Activated naive CD4-positive, alpha-beta T cell treated with anti-CD3 and anti-CD28 coated beads, Interleukin-2, amount 50 U/mL, for 72 hours (primary cell): ENCODE data around the gene PPEF1. TPM values are rescaled to one million over a fixed set of nuclear protein-coding genes. Genes with fewer than 3 reads are reported as not detected.

Experiments used
- ATAC-seq, 2 donors: fragments of 150-1000 bp; cut with Tn5 transposase; 2 replicates each; pipeline ENCODE4 v1.10.0; 2021; ENCODE audit warnings: mild to moderate bottlenecking in 2 of 2, moderate library complexity in 2 of 2
- DNase-seq, 2 donors: peaks; one replicate each; pipeline ENCODE4 v3.0.0; 2021 to 2022; ENCODE audit warnings: low spot score in 2 of 2
- H3K27ac Mint-ChIP-seq, 2 donors: one replicate each; pipeline ENCODE4 v1.8.0; 2022; ENCODE audit warnings: mild to moderate bottlenecking in 2 of 2, mixed read lengths in 2 of 2
- H3K36me3 Mint-ChIP-seq, 2 donors: one replicate each; pipeline ENCODE4 v1.8.0; 2022; ENCODE audit warnings: mixed read lengths in 2 of 2
- H3K9me3 Mint-ChIP-seq, 2 donors: one replicate each; pipeline ENCODE4 v1.8.0; 2022; ENCODE audit warnings: mixed read lengths in 2 of 2
- total RNA-seq, 2 donors: library from RNA; stranded (reverse); gene quantifications; one replicate each; pipeline ENCODE4 v1.2.3, GENCODE V29; 2022

PPEF1 gene, protein sequence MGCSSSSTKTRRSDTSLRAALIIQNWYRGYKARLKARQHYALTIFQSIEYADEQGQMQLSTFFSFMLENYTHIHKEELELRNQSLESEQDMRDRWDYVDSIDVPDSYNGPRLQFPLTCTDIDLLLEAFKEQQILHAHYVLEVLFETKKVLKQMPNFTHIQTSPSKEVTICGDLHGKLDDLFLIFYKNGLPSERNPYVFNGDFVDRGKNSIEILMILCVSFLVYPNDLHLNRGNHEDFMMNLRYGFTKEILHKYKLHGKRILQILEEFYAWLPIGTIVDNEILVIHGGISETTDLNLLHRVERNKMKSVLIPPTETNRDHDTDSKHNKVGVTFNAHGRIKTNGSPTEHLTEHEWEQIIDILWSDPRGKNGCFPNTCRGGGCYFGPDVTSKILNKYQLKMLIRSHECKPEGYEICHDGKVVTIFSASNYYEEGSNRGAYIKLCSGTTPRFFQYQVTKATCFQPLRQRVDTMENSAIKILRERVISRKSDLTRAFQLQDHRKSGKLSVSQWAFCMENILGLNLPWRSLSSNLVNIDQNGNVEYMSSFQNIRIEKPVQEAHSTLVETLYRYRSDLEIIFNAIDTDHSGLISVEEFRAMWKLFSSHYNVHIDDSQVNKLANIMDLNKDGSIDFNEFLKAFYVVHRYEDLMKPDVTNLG
- not detected for total RNA-seq

DNA sequence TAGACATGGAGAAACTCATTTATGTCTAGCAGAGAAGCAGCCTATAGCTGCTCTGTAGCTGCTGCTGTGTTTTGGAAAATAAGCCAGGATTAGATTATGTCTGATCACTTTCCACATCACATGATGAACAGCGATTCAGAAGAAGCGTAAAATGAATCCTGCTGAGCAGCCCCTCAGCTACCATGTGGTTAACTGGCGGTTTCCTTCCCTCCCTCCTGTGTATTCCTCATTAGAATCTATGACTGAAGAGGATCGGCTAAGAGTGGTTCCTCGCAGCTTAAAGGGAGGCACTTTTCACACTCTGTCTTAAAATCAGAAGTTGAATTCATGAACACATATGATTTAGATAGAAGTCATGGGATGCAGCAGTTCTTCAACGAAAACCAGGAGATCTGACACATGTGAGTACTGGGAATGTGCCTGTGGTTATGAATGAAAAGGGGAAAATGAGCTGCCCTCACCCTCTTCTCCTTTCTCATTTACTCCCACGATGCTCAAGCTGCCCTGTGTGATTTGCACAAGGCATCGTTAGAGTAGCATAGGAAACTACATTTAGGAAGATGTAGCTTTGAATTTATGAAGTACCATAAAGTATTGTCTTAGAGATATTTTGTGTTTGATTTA, at the start of gene PPEF1:
TSS of gene PPEF1 (plus strand) at position 220 of the 624 bp plus-strand sequence. CDS start at position 356, 136 bp downstream.
- Mint-ChIP-seq H3K9me3 (no peaks in the 10 kb centered on the region), H3K27ac (no peak within 1 kb of the TSS), H3K36me3 (no peaks in the 10 kb centered on the region)
- DNase-seq (no peak), ATAC-seq (no peak)

DNA sequence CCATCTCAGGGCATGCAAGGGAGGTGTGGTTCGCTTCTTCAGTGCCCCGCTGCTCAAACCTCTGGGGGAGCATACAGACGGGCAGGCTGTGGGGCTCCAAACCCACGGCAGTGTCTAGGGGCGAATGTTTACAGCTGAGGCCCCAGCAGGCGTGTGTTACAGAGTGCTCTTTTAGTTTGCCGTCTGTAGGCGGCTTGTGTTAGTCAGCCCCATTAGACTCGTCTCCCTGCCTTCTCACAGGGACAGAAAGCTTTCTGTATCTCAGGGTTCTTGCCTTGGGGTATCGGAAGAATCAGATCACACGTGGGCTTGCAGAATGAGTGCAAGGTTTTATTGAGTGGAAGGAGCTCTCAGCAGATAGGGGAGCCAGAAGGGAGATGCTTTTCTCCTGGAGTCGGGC, 46.2 kb upstream of the PPEF1 start:
- DNase-seq (no peak), ATAC-seq (no peak)
- H3K27ac Mint-ChIP-seq: no peak overlapping the region
- no peaks in the 10 kb centered on the region for H3K36me3 Mint-ChIP-seq
- no peaks in the 10 kb centered on the region for H3K9me3 Mint-ChIP-seq

DNA sequence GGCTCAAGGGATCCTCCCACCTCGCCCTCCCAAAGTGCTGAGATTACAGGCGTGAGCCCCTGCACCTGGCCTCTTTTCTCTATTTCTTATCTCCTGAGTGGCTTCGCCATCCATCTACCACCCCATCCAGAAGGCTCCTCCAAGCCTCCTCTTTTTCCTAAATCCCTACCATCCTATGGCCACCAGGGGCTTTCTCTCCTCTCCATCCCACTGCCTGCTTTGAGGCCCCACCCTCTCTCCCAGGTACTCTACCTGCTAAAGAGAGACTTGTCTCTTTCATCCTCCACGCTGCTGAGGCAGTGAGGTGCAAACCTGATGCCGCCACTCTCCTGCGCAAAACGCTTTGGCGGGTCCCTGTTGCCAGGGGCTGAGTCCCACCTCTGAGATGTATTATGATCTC, 42.5 kb upstream of the PPEF1 start:
- no peaks in the 10 kb centered on the region for H3K9me3 Mint-ChIP-seq
- no peak for ATAC-seq
- no peak overlapping the region for H3K27ac Mint-ChIP-seq
- DNase-seq: no peak
- no peaks in the 10 kb centered on the region for H3K36me3 Mint-ChIP-seq

DNA sequence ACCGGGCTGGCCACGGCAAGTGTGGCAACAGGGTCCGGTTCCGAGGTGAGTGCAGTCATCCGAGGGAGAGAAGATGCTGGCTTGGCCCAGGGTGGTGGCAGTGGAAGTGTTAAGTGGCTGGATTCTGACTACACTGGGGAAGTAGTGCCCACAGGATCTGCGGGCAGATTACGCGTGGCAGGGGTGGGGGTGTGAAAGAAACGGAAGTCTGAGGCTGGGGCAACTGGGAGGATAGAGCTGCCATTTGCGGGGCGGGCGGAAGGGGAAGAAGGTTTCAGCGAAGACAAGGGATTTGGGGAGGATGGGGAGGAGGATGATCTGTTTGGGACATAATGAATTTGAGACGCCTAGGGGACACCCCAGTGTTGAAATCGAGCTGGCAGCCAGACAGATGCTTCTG, 40.8 kb upstream of the PPEF1 start:
- H3K27ac Mint-ChIP-seq: no peak overlapping the region
- H3K36me3 Mint-ChIP-seq: no peaks in the 10 kb centered on the region
- ATAC-seq (no peak), DNase-seq (no peak)
- no peaks in the 10 kb centered on the region for H3K9me3 Mint-ChIP-seq

DNA sequence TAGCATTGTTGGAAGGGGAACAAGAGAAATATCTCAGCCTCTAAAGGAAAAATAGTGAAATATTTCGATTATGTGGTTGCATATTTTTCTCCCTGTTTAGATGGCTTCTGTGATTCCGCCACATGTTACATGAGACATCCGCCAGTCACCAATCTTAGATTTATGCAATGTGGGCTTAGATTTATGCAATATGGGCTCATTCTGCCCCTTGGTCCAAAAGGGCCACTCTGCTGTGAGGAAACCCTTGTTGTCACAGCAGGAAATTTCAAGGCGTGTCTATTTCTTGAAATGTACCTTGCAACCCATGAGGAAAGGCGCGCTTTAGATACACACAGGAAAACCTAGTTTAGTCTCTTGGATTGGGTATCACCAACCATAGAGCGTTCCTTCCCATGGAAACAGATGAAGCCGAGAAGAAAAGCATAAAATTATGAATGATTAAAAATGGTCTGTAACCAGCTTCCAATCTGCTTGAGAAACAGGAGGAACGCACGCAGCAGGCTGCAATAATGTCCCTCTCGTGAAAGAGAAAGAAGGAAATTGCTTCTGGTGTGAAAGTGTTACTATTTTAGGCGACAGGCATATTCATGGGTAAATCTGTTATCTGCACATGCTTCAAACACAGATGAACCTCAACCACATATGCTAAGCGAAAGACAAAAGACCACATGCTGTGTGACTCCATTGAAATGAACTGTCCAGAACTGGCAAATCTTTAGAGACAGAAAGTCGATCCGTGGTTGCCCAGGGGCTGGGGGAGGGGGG, 39.2 kb upstream of the PPEF1 start:
- no peak overlapping the region for H3K27ac Mint-ChIP-seq
- H3K9me3 Mint-ChIP-seq: no peaks in the 10 kb centered on the region
- DNase-seq: no peak
- ATAC-seq: peak in 1 of 2 donors; percentile 18
- no peaks in the 10 kb centered on the region for H3K36me3 Mint-ChIP-seq

DNA sequence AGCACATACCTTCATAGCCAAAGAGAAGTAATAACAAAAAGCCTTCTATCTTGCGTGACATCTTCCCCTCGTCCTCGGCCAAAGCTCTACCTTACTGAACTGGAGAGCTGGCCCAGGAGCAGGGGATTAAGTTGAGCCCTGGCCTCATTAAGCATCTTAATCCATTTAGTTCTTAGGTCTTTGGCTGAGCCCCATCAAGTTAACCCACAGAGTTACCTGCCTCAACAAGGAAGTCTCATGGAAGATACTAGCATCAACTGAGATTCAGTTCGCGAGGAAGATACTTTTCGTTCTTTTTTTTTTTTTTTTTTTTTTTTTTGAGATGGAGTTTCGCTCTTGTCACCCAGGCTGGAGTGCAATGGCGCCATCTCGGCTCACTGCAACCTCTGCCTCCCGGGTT, 35.4 kb upstream of the PPEF1 start, which contains the start of gene RS1:
TSS of gene RS1 (minus strand) at position 101 of the 400 bp plus-strand sequence. CDS start at position 61, 40 bp downstream.
- no peak within 1 kb of the TSS for H3K27ac Mint-ChIP-seq
- no peaks in the 10 kb centered on the region for H3K9me3 Mint-ChIP-seq
- DNase-seq: no peak

DNA sequence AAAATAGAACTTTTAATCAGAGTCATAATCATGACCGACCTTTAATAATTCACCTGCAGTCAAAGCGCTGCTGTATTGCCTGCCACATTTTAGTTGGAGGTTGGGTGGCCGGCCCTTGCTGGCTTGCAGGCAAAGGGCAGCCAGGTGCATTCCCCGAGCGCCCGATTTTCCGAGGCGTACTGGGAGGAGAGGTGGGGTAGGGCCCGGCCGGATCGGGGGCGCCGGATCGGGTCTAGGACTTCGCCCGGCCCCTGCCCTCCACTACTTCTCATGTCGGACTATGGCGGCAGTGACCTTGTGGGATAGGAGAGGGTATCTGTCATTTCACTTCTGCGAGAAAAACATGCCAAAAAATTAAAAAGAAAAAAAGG, 33.0 kb upstream of the PPEF1 start:
- peak overlapping the region in 1 of 2 donors; percentile 87 for H3K27ac Mint-ChIP-seq
- H3K36me3 Mint-ChIP-seq: no peaks in the 10 kb centered on the region
- ATAC-seq: peak; percentile 39 to 43
- H3K9me3 Mint-ChIP-seq: no peaks in the 10 kb centered on the region
- DNase-seq: peak; percentile 3 to 56

More for the DNA sequence above, 35.4 kb upstream of the PPEF1 start, which contains the start of gene RS1:
- no peak for ATAC-seq
- H3K36me3 Mint-ChIP-seq: no peaks in the 10 kb centered on the region

DNA sequence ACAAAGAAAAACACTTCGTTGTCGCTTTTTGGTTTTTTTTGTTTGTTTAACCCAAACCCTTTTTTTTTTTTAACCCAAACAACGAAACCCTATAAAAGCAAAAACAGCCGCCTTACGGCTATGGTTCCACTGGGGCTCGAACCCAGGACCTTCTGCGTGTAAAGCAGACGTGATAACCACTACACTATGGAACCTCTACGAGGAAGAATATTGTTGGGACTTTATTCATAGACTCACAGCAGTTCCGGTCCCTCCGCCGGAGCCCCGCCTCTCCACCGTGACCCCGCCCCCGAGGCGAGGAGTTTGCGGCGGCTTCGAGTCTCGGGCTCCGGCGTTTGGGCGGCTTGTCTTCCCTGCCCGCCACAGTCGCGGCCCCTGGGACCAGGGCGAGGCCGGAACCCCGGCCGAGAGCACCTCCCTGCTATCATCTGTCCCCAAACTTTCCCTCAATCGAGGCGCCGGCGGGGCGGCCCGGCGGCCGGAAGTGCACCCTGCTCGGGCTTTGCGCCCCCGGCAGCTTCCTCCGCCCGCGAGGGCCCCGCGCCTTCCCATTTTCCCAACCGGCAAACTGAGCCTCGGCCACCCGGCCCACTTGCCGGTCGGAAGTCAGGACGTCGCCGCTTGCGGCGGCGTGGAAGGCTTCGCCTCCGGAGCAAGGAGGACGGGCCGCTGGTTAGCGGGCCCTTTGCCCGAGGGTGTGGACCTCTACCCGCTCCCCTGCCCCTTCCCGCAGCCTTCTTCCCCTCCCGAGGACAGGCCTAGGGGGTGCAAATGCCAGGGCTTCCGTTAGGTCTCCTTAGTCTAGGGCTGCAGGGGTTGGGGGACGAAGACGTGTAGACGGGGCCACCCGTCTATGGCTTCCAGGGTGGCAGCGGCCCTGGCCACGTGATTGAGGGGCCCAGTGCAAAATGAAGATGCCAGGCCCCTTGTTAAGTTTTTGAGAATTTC, 32.4 kb upstream of the PPEF1 start:
- no peaks in the 10 kb centered on the region for H3K36me3 Mint-ChIP-seq
- H3K9me3 Mint-ChIP-seq: no peaks in the 10 kb centered on the region
- H3K27ac Mint-ChIP-seq: peak overlapping the region; percentile 87 to 89
- peak; percentile 88 for ATAC-seq
- peak; percentile 80 to 81 for DNase-seq

DNA sequence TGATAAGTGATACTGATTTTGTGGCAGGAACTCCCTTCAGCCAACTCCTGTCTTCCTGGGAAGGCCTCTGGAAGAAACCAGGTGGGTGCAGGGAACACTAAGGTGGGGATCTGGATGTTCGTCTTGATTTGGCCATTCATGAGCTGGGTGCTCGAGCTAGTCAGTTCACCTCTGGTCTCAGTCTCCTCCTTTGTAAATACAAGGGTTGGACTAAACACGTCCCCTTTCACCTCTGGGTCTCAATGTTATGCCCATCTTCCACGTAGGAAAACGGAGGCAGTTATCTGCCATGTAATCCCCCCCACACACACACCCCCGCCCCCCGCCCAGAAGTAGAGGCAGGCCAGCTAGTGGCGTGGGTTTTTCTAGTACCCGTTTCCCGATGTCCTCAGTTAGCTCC, 31.4 kb upstream of the PPEF1 start:
- ATAC-seq (no peak), DNase-seq (no peak)
- no peaks in the 10 kb centered on the region for H3K9me3 Mint-ChIP-seq
- H3K27ac Mint-ChIP-seq: peak overlapping the region in 1 of 2 donors; percentile 87
- H3K36me3 Mint-ChIP-seq: no peaks in the 10 kb centered on the region

DNA sequence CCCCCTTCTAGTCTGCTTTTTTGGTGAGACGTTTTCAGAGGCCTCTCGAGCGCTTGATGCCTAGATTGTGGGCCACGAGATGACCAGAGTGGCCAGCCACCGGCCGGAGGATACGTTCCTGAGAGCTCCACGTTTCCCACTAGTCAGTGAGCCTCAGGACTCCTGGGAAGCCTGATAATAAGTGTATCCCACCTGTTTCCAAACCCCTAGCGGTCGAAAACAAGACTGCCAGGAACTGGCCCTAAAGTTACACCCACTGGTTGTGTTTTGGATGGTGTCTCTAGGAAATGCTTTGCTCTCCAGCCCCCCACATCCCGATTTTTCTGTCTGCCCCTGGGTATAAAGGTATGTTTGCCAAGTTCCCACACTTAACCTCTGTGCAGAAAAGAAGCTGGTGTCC, 31.0 kb upstream of the PPEF1 start:
- Mint-ChIP-seq H3K27ac (peak overlapping the region in 1 of 2 donors; percentile 87), H3K9me3 (no peaks in the 10 kb centered on the region), H3K36me3 (no peaks in the 10 kb centered on the region)
- no peak for ATAC-seq
- no peak for DNase-seq

DNA sequence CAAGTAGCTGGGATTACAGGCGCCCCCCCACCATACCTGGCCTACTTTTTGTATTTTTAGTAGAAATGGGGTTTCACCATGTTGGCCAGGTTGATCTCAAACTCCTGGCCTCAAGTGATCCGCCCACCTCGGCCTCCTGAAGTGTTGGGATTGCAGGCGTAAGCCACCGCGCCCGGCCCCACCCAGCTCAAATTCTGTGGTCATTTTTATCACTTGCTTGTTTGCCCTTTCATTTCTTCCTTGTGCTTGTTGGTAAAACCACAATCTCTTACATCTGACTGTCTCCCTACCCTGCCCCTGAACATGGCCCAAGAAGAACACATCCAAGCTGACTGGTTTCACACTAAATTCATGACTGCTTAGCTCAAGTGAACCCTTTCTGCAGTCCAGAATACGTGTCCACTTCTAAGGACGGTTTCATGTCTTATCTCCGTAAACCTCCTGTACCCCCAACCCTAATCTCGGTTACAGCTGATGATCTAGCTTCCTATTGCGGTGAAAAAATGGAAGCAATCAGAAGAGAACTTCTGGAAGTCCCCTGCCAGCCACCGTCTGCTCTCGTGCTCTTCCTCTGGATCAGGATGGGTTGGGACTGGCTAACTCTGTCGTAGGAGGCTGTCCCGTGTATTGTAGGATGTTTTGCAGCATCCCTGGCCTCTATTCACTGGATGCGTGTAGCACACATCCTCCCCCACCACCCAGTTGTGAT, 30.1 kb upstream of the PPEF1 start:
- no peaks in the 10 kb centered on the region for H3K9me3 Mint-ChIP-seq
- no peaks in the 10 kb centered on the region for H3K36me3 Mint-ChIP-seq
- peak overlapping the region in 1 of 2 donors; percentile 58 for H3K27ac Mint-ChIP-seq
- no peak for DNase-seq
- no peak for ATAC-seq

DNA sequence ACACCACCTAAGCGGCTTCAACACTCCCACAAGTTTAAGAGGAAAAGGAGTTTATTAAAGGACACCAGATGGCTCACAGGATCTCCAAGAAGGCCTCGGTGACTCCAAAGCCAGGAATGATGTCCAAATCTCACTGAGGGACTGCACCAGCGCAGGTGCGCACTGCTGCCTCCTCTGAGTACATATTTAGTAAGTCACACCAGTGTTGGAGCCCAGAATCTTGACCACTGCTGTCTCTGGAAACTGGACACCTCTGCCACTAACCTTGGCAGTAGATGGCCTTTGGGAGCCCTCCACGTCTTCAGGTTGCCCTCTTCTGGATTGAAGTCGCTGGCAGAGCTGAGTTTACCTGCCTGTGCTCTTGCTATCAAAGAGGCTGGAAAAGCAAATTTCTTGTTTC, 25.4 kb upstream of the PPEF1 start:
- Mint-ChIP-seq H3K27ac (no peak overlapping the region), H3K36me3 (no peaks in the 10 kb centered on the region), H3K9me3 (no peaks in the 10 kb centered on the region)
- DNase-seq (no peak), ATAC-seq (no peak)

DNA sequence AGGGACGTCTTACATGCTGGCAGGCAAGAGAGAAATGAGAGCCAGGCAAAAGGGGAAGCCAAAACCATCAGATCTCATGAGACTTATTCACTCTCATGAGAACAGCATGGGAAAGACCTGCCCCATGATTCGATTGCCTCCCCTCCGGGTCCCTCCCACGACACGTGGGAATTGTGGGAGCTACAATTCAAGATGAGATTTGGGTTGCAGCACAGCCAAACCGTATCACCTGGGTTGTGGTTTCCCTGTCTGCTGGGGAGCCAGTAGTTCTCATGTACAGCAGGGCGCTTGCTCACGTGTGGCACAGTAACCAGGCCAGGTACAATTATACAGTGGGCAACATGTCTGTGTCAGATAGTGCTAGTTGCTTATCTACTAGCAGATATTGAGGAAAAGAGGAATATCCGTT, 24.5 kb upstream of the PPEF1 start:
- ATAC-seq (no peak), DNase-seq (no peak)
- no peaks in the 10 kb centered on the region for H3K36me3 Mint-ChIP-seq
- no peak overlapping the region for H3K27ac Mint-ChIP-seq
- no peaks in the 10 kb centered on the region for H3K9me3 Mint-ChIP-seq

DNA sequence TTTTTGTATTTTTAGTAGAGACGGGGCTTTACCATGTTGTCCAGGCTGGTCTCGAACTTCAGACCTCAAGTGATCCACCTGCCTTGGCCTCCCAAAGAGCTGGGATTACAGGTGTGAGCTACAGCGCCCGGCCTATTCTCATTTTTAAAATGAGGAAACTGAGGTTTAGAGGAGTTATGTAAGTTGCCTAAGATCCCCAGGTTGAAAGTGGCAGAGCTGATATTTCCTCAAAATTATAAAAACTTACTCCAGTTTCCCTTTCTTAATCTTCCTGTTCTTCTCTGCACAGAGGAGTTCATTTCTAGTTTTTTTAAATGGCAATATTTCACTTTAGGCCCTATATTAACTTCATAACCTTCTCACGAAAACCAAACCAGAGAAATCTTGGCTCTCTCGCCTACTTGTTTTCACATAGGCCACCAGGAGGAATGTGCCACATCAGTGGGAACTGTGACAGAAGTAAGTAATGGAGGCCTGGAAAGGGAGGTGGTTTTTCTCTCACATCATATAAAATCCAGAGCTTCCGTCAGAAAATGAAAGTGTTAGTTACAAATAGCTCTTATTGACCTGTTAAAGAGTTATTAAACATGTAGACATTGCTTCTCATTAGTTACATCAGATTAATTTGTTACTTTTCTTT, 19.5 kb upstream of the PPEF1 start:
- no peaks in the 10 kb centered on the region for H3K36me3 Mint-ChIP-seq
- DNase-seq (no peak), ATAC-seq (no peak)
- H3K27ac Mint-ChIP-seq: no peak overlapping the region
- no peaks in the 10 kb centered on the region for H3K9me3 Mint-ChIP-seq

DNA sequence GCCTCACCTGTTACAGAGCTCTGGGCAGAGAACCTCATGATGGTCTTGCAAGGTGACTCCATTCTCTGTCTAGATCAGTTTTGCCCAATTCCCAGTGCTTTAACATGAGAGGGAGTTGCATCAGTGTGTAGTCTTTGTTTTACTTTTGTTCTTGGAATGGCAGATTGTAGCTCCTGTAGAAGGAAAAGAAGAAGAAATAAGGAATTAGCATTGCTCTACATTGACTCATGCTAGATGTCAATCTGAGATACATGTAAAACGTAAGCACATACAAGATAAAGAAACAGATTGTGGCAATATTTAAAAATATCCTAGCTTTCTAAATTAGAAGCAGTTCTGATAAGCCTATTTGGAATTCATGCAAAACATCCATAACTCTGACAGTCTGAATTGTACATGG, 16.0 kb upstream of the PPEF1 start:
- no peak for ATAC-seq
- H3K9me3 Mint-ChIP-seq: no peaks in the 10 kb centered on the region

More for the DNA sequence above, 16.0 kb upstream of the PPEF1 start:
- Mint-ChIP-seq H3K36me3 (no peaks in the 10 kb centered on the region), H3K27ac (no peak overlapping the region)
- DNase-seq: no peak
